Activated T-cell treated with anti-CD3 and anti-CD28 coated beads for 1 hour (primary cell): Measurements from ENCODE around the gene NIPSNAP3A.

Source experiments
- DNase-seq: peaks from one replicate; pipeline ENCODE4 v3.0.0-alpha.2; 2020; ENCODE audit warnings: low read depth

Gene NIPSNAP3A

GRCh38 chr9:104774831-104775573 is 27.5 kb downstream of the NIPSNAP3A start:
- no peak for DNase-seq

GRCh38 chr9:104775574-104775936 is 28.1 kb downstream of the NIPSNAP3A start:
- DNase-seq: no peak

GRCh38 chr9:104775976-104776375 is 28.5 kb downstream of the NIPSNAP3A start:
- no peak for DNase-seq

GRCh38 chr9:104776797-104777196 is 29.3 kb downstream of the NIPSNAP3A start:
- DNase-seq: no peak

GRCh38 chr9:104778802-104779201 is 31.3 kb downstream of the NIPSNAP3A start:
- DNase-seq: no peak

- no peak for DNase-seq
Observed at GRCh38 chr9:104779334-104779733, 31.9 kb downstream of the NIPSNAP3A start.

- no peak for DNase-seq
Observed at GRCh38 chr9:104779946-104780535, 32.6 kb downstream of the NIPSNAP3A start.

- no peak for DNase-seq
Observed at GRCh38 chr9:104780796-104781395, 33.4 kb downstream of the NIPSNAP3A start.

GRCh38 chr9:104783588-104783987 is 36.1 kb downstream of the NIPSNAP3A start:
- no peak for DNase-seq

- no peak for DNase-seq
Observed at GRCh38 chr9:104784098-104784497, 36.6 kb downstream of the NIPSNAP3A start.

GRCh38 chr9:104786293-104786692 is 38.8 kb downstream of the NIPSNAP3A start:
- DNase-seq: no peak

GRCh38 chr9:104787306-104788015 is 40.0 kb downstream of the NIPSNAP3A start:
- no peak for DNase-seq

- DNase-seq: no peak
Observed at GRCh38 chr9:104788251-104788650, 40.8 kb downstream of the NIPSNAP3A start.

GRCh38 chr9:104794070-104794469 is 46.6 kb downstream of the NIPSNAP3A start:
- DNase-seq: no peak

GRCh38 chr9:104795082-104795481 is 47.6 kb downstream of the NIPSNAP3A start:
- no peak for DNase-seq

- DNase-seq: no peak
Observed at GRCh38 chr9:104795857-104796256, 48.4 kb downstream of the NIPSNAP3A start.

- DNase-seq: no peak
Observed at GRCh38 chr9:104798209-104798995, 50.9 kb downstream of the NIPSNAP3A start.

GRCh38 chr9:104800068-104800785 is 52.7 kb downstream of the NIPSNAP3A start:
- DNase-seq: no peak

GRCh38 chr9:104802110-104802509 is 54.6 kb downstream of the NIPSNAP3A start:
- DNase-seq: no peak

- no peak for DNase-seq
Observed at GRCh38 chr9:104802906-104803305, 55.4 kb downstream of the NIPSNAP3A start.

GRCh38 chr9:104805441-104805840 is 58.0 kb downstream of the NIPSNAP3A start:
- no peak for DNase-seq
